Spleen (tissue), 11 donors: ENCODE measurements around the gene RUSC2. TPM values are rescaled to one million over a fixed set of nuclear protein-coding genes. Genes with fewer than 3 reads are reported as not detected.
A peak's percentile ranks its signal among the peaks of the same experiment; 100 is the strongest.

ENCODE experiments used
- DNase-seq: peaks from one replicate; pipeline ENCODE4 v3.0.0-alpha.2; 2020
- H3K27ac ChIP-seq, 8 donors: fragments of 200-600 bp; sonication (generic) in 7 of 8; 1 replicate in 4 of 8; 2 replicates in 4 of 8; pipeline versions ENCODE4 v1.5.0 to v1.8.0; 2016 to 2021; ENCODE audit warnings: inconsistent platforms in 4 of 8, mild to moderate bottlenecking in 4 of 8, moderate library complexity in 1 of 8
- H3K27me3 ChIP-seq, 7 donors: fragments of 200-600 bp; sonication (generic) in 6 of 7; replicated peaks in 1 of 7; 1 replicate in 4 of 7; 2 replicates in 3 of 7; pipeline versions ENCODE4 v1.5.0 to v1.8.0; 2016 to 2021; ENCODE audit warnings: inconsistent platforms in 3 of 7, mild to moderate bottlenecking in 1 of 7
- H3K36me3 ChIP-seq, 6 donors: fragments of 200-600 bp; sonication (generic) in 5 of 6; 1 replicate in 4 of 6; 2 replicates in 2 of 6; pipeline versions ENCODE4 v1.5.0 to v1.8.0; 2016 to 2021; ENCODE audit warnings: inconsistent platforms in 2 of 6
- H3K4me1 ChIP-seq, 6 donors: fragments of 200-600 bp; sonication (generic) in 5 of 6; 1 replicate in 3 of 6; 2 replicates in 3 of 6; pipeline versions ENCODE4 v1.5.0 to v1.8.0; 2016 to 2021; ENCODE audit warnings: inconsistent platforms in 3 of 6
- H3K4me3 ChIP-seq, 8 donors: fragments of 200-600 bp; sonication (generic) in 7 of 8; 1 replicate in 4 of 8; 2 replicates in 4 of 8; pipeline versions ENCODE4 v1.5.0 to v1.8.0; 2016 to 2021; ENCODE audit warnings: inconsistent platforms in 4 of 8, mild to moderate bottlenecking in 4 of 8, moderate library complexity in 2 of 8
- H3K9me3 ChIP-seq, 8 donors: fragments of 200-600 bp; sonication (generic) in 7 of 8; 1 replicate in 4 of 8; 2 replicates in 4 of 8; pipeline versions ENCODE4 v1.5.0 to v1.8.0; 2016 to 2021; ENCODE audit warnings: inconsistent platforms in 4 of 8
- POLR2A ChIP-seq, 3 donors: fragments of 450-650 bp; IDR thresholded peaks; one replicate each; pipeline ENCODE4 v1.5.1; 2017; ENCODE audit warnings: antibody characterized with exemption in 3 of 3, mild to moderate bottlenecking in 1 of 3
- POLR2AphosphoS5 ChIP-seq, 3 donors: sonication (generic); formaldehyde crosslinking; IDR thresholded peaks; one replicate each; pipeline ENCODE4 v1.5.1; 2017; ENCODE audit warnings: antibody characterized with exemption in 3 of 3
- WGBS, 5 donors: extraction: QIAGEN DNeasy Blood & Tissue Kit in 3 of 5; methylation state at CpG; one replicate each; pipeline versions ENCODE4 v1.1.5 to v1.1.7; 2013 to 2018; 5-methylcytosine and 5-hydroxymethylcytosine counted together
- intact Hi-C: fragments of 100-400 bp; cut with DNase I; formaldehyde crosslinking; loops from one replicate; pipeline ENCODE4 v1.15.0; 2023; ENCODE audit warnings: low total_unique reads
- polyA plus RNA-seq, 3 donors: library from polyadenylated mRNA; stranded (reverse); fragments of 200-250 nt; gene quantifications; one replicate each; pipeline ENCODE4 v1.2.1, GENCODE V29; 2013
- total RNA-seq, 7 donors: library from RNA; depleted of rRNA in 3 of 7; stranded (reverse); fragments of >200 nt in 3 of 7; fragmentation: NEBNext Ultra II Directional in 4 of 7; extraction: Animal tissue kit (Norgen Biotek cat#: 25700) in 4 of 7; gene quantifications; one replicate each; pipeline versions ENCODE4 v1.1.0 to v1.2.1, GENCODE V29; 2016 to 2021
- TF ChIP-seq, protein P1 (sequence below), 11 experiments: fragments of 200-600 bp in 7 of 11; fragments of 450-650 bp in 4 of 11; sonication (generic) in 4 of 11; IDR thresholded peaks in 8 of 11; conservative IDR thresholded peaks in 3 of 11; 1 replicate in 7 of 11; 2 replicates in 4 of 11; pipeline versions ENCODE4 v1.4.0 to v1.8.0; 2016 to 2021; ENCODE audit warnings: antibody characterized with exemption in 11 of 11, inconsistent platforms in 4 of 11, mild to moderate bottlenecking in 1 of 11
- donor health status: healthy with polysubstance abuse.
- donor health status: DM: no; HTN: no; CAD: no; lungs with moderate emphysema.
- donor health status: DM: no; HTN: no; CAD: no.
- donor health status: Bipolar disorder and iron deficiency.
- donor health status: healthy.
- donor health status: DM: no; HTN: no; CAD: no.
- donor health status: DM: yes; HTN: yes; CAD: no.

The RUSC2 gene
- total and polyA plus RNA-seq, 10 donors: 2.5 to 41.9 (median 14.7) TPM

DNA sequence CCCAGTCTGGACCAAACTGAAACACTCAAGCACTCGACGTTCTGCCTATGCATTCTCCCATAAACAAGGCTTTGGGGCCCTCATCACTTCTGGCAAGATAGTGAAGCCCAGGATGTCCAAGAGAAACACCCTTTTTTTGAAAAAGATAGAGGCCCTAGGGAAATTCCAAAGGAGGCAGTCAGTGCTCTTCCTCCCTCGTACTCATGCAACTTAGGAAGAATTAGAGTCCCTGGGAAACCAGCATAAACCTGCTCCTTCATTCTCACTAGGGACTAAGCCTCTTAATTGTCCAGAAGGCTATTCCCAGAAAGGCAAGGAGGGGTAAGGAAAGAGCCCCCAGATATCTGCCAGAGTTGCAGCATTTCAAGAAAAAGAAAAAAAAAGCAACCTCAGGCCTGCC, 7.8 kb upstream of the RUSC2 start:
- H3K9me3 ChIP-seq: no peaks in the 10 kb centered on the region
- DNase-seq: no peak
- intact Hi-C loops: no loop called here

DNA sequence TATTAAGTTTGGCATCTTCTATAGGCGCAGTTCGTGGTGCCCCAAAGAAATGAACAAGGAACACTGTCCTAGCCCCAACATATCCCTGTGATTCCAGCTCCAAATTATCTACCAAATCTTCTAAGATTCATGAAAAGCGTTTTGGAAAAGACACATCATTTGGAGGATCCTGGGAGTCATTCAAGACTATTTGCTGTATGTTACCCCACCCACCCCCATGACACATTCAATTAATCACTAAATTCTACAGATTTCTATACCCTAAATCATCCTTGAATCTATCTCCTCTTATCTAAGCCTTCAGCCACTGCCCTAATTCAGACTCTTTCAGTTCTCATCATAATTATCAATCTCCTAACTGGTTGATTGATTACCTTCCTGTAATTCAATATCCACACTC, 5.5 kb upstream of the RUSC2 start:
- no peaks in the 10 kb centered on the region for H3K36me3 ChIP-seq
- H3K27me3 ChIP-seq: peaks cover 0 to 8% (median 0%) of the 10 kb centered on the region in 7 donors
- no peaks in the 10 kb centered on the region for H3K9me3 ChIP-seq
- no peak for DNase-seq
- peaks cover 0 to 21% (median 11%) of the 10 kb centered on the region in 6 donors for H3K4me1 ChIP-seq
- intact Hi-C loops: no loop called here
- TF ChIP-seq, protein P1, sequence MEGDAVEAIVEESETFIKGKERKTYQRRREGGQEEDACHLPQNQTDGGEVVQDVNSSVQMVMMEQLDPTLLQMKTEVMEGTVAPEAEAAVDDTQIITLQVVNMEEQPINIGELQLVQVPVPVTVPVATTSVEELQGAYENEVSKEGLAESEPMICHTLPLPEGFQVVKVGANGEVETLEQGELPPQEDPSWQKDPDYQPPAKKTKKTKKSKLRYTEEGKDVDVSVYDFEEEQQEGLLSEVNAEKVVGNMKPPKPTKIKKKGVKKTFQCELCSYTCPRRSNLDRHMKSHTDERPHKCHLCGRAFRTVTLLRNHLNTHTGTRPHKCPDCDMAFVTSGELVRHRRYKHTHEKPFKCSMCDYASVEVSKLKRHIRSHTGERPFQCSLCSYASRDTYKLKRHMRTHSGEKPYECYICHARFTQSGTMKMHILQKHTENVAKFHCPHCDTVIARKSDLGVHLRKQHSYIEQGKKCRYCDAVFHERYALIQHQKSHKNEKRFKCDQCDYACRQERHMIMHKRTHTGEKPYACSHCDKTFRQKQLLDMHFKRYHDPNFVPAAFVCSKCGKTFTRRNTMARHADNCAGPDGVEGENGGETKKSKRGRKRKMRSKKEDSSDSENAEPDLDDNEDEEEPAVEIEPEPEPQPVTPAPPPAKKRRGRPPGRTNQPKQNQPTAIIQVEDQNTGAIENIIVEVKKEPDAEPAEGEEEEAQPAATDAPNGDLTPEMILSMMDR (IDR thresholded peaks at IDR 0.05 in 8 of 11, conservative IDR thresholded peaks at IDR 0.05 in 3 of 11): no peak
- TF ChIP-seq POLR2AphosphoS5 (IDR thresholded peaks at IDR 0.05): no peak
- TF ChIP-seq POLR2A (IDR thresholded peaks at IDR 0.05): no peak
- H3K27ac ChIP-seq: no peak overlapping the region
- no peak overlapping the region for H3K4me3 ChIP-seq
- 87 to 95% (median 92%) methylated on average over 3 of the region's 3 CpGs for WGBS, 5 donors

More for the DNA sequence above, 7.8 kb upstream of the RUSC2 start:
- 62 to 81% (median 71%) methylated on average over 3 of the region's 3 CpGs for WGBS, 5 donors
- H3K4me3 ChIP-seq: no peak overlapping the region
- H3K4me1 ChIP-seq: peaks cover 0 to 4% (median 0%) of the 10 kb centered on the region in 6 donors
- H3K27ac ChIP-seq: no peak overlapping the region
- TF ChIP-seq POLR2A (IDR thresholded peaks at IDR 0.05) (no peak), POLR2AphosphoS5 (IDR thresholded peaks at IDR 0.05) (no peak)
- TF ChIP-seq, protein P1 (IDR thresholded peaks at IDR 0.05 in 8 of 11, conservative IDR thresholded peaks at IDR 0.05 in 3 of 11): no peak
- no peaks in the 10 kb centered on the region for H3K36me3 ChIP-seq
- H3K27me3 ChIP-seq: peaks cover 0 to 1% (median 0%) of the 10 kb centered on the region in 7 donors

DNA sequence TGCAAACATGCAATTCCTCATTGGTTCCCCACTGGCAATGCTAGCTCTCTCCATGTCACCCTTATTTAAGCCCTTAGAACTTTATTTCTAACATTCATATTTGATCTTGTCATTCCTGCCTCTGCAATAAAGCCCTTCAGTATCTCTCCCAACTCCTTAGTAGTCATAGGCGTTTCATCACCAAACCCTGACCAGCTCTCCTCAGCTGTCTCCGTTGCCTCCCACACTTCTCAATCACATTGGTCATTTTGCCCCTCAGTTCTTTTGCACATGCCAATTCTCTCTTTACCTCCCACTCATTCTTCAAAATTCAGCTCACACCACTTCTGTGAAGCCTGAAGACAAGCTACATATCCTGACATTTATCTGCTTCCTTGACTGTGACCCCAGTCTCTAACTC, 2.8 kb upstream of the RUSC2 start:
- TF ChIP-seq POLR2AphosphoS5 (IDR thresholded peaks at IDR 0.05): peak in 1 of 3 donors; percentile 16
- TF ChIP-seq POLR2A (IDR thresholded peaks at IDR 0.05): no peak
- Histone ChIP-seq H3K27me3 (peaks cover 0 to 31% (median 9%) of the 10 kb centered on the region in 7 donors), H3K4me3 (no peak overlapping the region), H3K36me3 (no peaks in the 10 kb centered on the region), H3K27ac (peak overlapping the region in 4 of 8 donors; percentile 27 to 88 (median 84)), H3K9me3 (no peaks in the 10 kb centered on the region), H3K4me1 (peaks cover 0 to 48% (median 30%) of the 10 kb centered on the region in 6 donors)
- no peak for DNase-seq
- intact Hi-C loops: no loop called here
- 80 to 90% (median 86%) methylated on average over 2 of the region's 2 CpGs for WGBS, 5 donors

DNA sequence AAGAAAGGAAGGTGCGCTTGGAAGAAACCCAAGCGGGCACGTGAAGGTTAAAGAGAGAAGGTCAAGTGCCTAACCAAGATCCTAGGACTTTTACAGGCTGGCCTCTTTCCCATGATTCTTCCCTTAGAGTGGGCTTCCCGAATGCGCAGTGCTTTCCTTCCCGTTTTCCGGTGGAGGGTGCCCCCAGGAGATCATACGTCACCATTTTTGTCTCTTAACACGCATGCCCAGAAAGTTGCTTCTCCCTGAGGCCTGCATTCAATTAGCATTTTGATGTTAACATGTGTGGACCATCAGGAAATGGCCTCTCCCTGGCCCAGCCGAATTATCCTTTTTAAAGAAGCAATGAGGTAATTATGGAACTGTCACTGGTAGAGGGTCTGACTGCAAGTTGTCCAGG, 1.9 kb upstream of the RUSC2 start:
- 57 to 83% (median 65%) methylated on average over 10 of the region's 10 CpGs for WGBS, 5 donors
- TF ChIP-seq, protein P1 (IDR thresholded peaks at IDR 0.05 in 8 of 11, conservative IDR thresholded peaks at IDR 0.05 in 3 of 11): no peak
- TF ChIP-seq POLR2A (IDR thresholded peaks at IDR 0.05): no peak
- TF ChIP-seq POLR2AphosphoS5 (IDR thresholded peaks at IDR 0.05): no peak
- H3K36me3 ChIP-seq: no peaks in the 10 kb centered on the region
- no peak for DNase-seq
- peak overlapping the region in 7 of 8 donors; percentile 22 to 90 (median 87) for H3K27ac ChIP-seq
- H3K27me3 ChIP-seq: peaks cover 0 to 31% (median 9%) of the 10 kb centered on the region in 7 donors
- intact Hi-C loops: no loop called here
- H3K4me3 ChIP-seq: peak overlapping the region in 1 of 8 donors; percentile 3
- peaks cover 0 to 54% (median 32%) of the 10 kb centered on the region in 6 donors for H3K4me1 ChIP-seq
- H3K9me3 ChIP-seq: peaks cover 0 to 1% (median 0%) of the 10 kb centered on the region in 8 donors
